Mucosa of stomach (tissue), 1 donor: ENCODE results near the gene SCAANT1.

Experiments
- H3K27me3 ChIP-seq: one replicate; pipeline ENCODE4 v1.7.0; 2013; ENCODE audit warnings: mild to moderate bottlenecking, low read length; ENCODE audit not compliant: control insufficient read depth, insufficient read depth
- H3K36me3 ChIP-seq: one replicate; pipeline ENCODE4 v1.7.0; 2013; ENCODE audit warnings: low read length; ENCODE audit not compliant: control insufficient read depth, insufficient read depth
- H3K4me1 ChIP-seq: one replicate; pipeline ENCODE4 v1.7.0; 2013; ENCODE audit warnings: mild to moderate bottlenecking, low read length; ENCODE audit not compliant: control insufficient read depth, insufficient read depth
- H3K4me3 ChIP-seq: one replicate; pipeline ENCODE4 v1.7.0; 2013; ENCODE audit warnings: low read length
- H3K9ac ChIP-seq: one replicate; pipeline ENCODE4 v1.7.0; 2013; ENCODE audit warnings: mild to moderate bottlenecking, low read length, moderate library complexity
- H3K9me3 ChIP-seq: one replicate; pipeline ENCODE4 v1.7.0; 2013; ENCODE audit warnings: mild to moderate bottlenecking, low read length, moderate library complexity; ENCODE audit not compliant: control insufficient read depth
- donor health status: Pancreatic carcinoma.

The SCAANT1 gene

DNA sequence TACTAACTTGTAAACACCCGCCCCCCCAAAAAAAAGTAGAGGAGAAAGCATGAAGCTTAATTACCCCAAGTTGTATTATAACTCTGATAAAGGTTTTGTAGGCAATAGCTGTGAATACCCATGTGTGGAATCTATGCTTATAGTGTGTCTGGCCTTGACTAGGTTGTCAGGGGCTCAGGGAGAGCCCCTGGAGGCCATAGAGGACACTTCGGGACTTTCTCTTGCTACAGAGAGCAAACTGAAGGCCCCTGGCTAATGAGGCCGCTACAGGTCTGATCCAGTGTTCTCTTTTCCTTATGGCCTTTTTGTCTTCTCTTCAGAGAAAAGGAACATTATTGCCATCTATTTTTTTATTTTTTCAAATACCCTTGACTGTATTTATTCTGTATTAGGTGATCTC is 19.1 kb upstream of the SCAANT1 start:
- H3K36me3 ChIP-seq, result no peaks in the 10 kb centered on the region
- H3K4me3 ChIP-seq, result no peak overlapping the region
- H3K4me1 ChIP-seq, result peaks cover 9% of the 10 kb centered on the region
- no peaks in the 10 kb centered on the region for H3K27me3 ChIP-seq
- no peaks in the 10 kb centered on the region for H3K9me3 ChIP-seq
- no peak overlapping the region for H3K9ac ChIP-seq

- H3K9ac ChIP-seq, result no peak overlapping the region
- H3K36me3 ChIP-seq, result no peaks in the 10 kb centered on the region
- H3K4me1 ChIP-seq, result peaks cover 4% of the 10 kb centered on the region
- H3K27me3 ChIP-seq, result no peaks in the 10 kb centered on the region
- H3K4me3 ChIP-seq, result no peak overlapping the region
- H3K9me3 ChIP-seq, result no peaks in the 10 kb centered on the region
Measured at GRCh38 chr3:63927422-63928280, 15.5 kb upstream of the SCAANT1 start.

GRCh38 chr3:63926309-63926708 is 14.1 kb upstream of the SCAANT1 start:
- Histone ChIP-seq H3K36me3 (no peaks in the 10 kb centered on the region), H3K27me3 (no peaks in the 10 kb centered on the region), H3K4me1 (no peaks in the 10 kb centered on the region), H3K9ac (no peak overlapping the region), H3K4me3 (no peak overlapping the region), H3K9me3 (no peaks in the 10 kb centered on the region)

DNA sequence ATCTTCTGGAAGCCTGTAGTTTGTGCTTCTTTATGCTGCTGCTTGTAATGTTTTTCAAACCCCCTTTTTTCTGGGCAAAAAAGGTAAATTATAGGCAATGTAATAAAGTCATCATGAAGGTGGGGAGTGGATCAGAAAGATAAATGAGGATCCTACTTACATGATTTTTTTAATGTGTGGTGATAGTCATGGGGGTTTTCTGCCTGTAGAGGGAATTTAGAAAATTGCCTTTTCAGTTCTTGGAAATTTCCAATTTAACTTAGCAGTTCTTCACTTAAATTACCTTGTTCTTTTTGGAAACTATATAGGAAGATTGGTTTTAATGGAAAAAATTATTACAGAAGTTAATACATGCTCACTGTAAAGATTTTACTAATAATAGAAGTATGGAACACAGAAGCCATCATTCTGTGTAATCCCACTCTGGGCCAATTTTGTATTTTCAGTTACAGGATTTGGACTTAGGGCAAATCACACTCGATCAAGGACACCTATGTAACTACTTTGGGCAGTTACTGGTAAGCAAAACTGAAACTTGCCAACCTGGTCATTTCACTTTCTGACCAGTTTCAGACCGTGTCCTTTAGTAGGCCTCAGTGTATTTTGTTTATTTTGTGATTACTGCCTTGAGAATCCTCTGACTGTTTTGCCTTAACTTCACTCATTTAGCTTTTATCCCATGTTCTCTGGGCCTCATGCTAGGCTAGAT is 10.5 kb upstream of the SCAANT1 start:
- H3K4me3 ChIP-seq, result no peak overlapping the region
- H3K9me3 ChIP-seq, result no peaks in the 10 kb centered on the region
- no peak overlapping the region for H3K9ac ChIP-seq
- no peaks in the 10 kb centered on the region for H3K36me3 ChIP-seq
- H3K4me1 ChIP-seq, result peaks cover 7% of the 10 kb centered on the region
- H3K27me3 ChIP-seq, result no peaks in the 10 kb centered on the region

GRCh38 chr3:63921741-63922482 is 9.7 kb upstream of the SCAANT1 start:
- Histone ChIP-seq H3K27me3 (no peaks in the 10 kb centered on the region), H3K9me3 (no peaks in the 10 kb centered on the region), H3K9ac (no peak overlapping the region), H3K36me3 (no peaks in the 10 kb centered on the region), H3K4me3 (no peak overlapping the region), H3K4me1 (peaks cover 8% of the 10 kb centered on the region)

DNA sequence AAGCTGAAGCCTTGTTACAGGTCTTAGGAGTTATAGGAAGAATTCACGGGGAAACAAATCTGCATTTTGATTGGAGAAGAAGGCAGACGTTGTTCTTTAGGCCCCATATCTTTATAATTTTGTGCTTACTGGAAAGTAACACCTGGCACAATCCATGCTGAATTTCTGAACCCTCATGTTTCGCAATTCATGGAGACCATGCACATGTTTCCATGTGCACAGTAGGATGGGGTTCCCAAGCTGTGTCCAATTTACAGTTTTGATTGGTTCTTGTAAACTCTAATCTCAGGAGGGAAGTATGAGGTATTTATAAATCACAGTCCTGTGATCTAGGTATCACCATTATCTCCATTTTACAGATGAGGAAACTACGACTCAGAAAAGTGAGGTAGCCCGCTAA is 7.8 kb upstream of the SCAANT1 start:
- Histone ChIP-seq H3K36me3 (no peaks in the 10 kb centered on the region), H3K27me3 (no peaks in the 10 kb centered on the region), H3K9me3 (no peaks in the 10 kb centered on the region), H3K4me1 (peaks cover 8% of the 10 kb centered on the region), H3K9ac (no peak overlapping the region), H3K4me3 (no peak overlapping the region)

DNA sequence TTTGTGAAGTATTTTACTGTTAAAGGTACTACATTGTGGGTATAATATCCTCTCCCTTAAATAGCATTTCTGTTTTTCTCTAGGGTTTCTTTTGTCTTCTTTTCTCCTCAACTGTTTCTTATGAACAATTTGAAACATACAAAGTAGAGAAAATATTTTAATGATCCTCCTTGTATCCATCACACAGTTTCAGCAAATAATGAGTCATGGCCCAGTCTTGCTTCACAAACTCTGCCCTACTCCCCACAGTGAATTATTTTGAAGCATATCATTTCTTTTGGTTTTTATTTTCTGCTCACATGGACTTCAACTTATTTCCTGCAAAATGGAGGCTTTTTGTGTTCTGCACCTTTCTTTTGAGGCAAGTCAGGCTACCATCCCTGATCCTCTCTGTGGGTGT is 6.1 kb upstream of the SCAANT1 start:
- H3K9ac ChIP-seq, result no peak overlapping the region
- H3K36me3 ChIP-seq, result no peaks in the 10 kb centered on the region
- H3K4me1 ChIP-seq, result peaks cover 16% of the 10 kb centered on the region
- no peaks in the 10 kb centered on the region for H3K27me3 ChIP-seq
- H3K4me3 ChIP-seq, result no peak overlapping the region
- H3K9me3 ChIP-seq, result no peaks in the 10 kb centered on the region

GRCh38 chr3:63914312-63914711 is 2.1 kb upstream of the SCAANT1 start:
- H3K27me3 ChIP-seq, result no peaks in the 10 kb centered on the region
- H3K4me1 ChIP-seq, result peaks cover 20% of the 10 kb centered on the region
- peak overlapping the region; percentile 72 for H3K9ac ChIP-seq
- H3K4me3 ChIP-seq, result no peak overlapping the region
- H3K36me3 ChIP-seq, result no peaks in the 10 kb centered on the region
- H3K9me3 ChIP-seq, result no peaks in the 10 kb centered on the region

GRCh38 chr3:63912768-63913588 is 795 bp upstream of the SCAANT1 start:
- no peaks in the 10 kb centered on the region for H3K27me3 ChIP-seq
- H3K9ac ChIP-seq, result peak overlapping the region; percentile 72
- peak overlapping the region; percentile 7 for H3K4me3 ChIP-seq
- H3K4me1 ChIP-seq, result peaks cover 16% of the 10 kb centered on the region
- H3K9me3 ChIP-seq, result no peaks in the 10 kb centered on the region
- no peaks in the 10 kb centered on the region for H3K36me3 ChIP-seq

- peak overlapping the region; percentile 68 for H3K4me3 ChIP-seq
- no peaks in the 10 kb centered on the region for H3K36me3 ChIP-seq
- H3K9ac ChIP-seq, result peak overlapping the region; percentile 75
Measured at GRCh38 chr3:63911509-63911872, 692 bp downstream of the SCAANT1 start.

GRCh38 chr3:63910891-63911290 is 1.3 kb downstream of the SCAANT1 start:
- peak overlapping the region; percentile 68 for H3K4me3 ChIP-seq

More at GRCh38 chr3:63911509-63911872, 692 bp downstream of the SCAANT1 start:
- Histone ChIP-seq H3K4me1 (peaks cover 11% of the 10 kb centered on the region), H3K9me3 (no peaks in the 10 kb centered on the region), H3K27me3 (no peaks in the 10 kb centered on the region)

More at GRCh38 chr3:63910891-63911290, 1.3 kb downstream of the SCAANT1 start:
- Histone ChIP-seq H3K36me3 (no peaks in the 10 kb centered on the region), H3K9me3 (no peaks in the 10 kb centered on the region), H3K27me3 (no peaks in the 10 kb centered on the region), H3K9ac (peak overlapping the region; percentile 75), H3K4me1 (peaks cover 11% of the 10 kb centered on the region)
